Measurements from ENCODE around the gene SIAH1.

GRCh38 chr16:48373258-48374029 is 11.8 kb downstream of the SIAH1 start:
- TF ChIP-seq POLR2A (IDR thresholded peaks at IDR 0.05) (no peak), CTCF (IDR thresholded peaks at IDR 0.05) (no peak), POLR2AphosphoS5 (IDR thresholded peaks at IDR 0.05) (no peak), EP300 (IDR thresholded peaks at IDR 0.05) (no peak)

All from gastroesophageal sphincter (tissue), 3 donors.